Neural cell (in vitro differentiated cells): ENCODE data around the gene CCDC107.

Experiments used
- EZH2 ChIP-seq: fragments of 200-600, 300-800 bp; shearing (Covaris generic), sonication (generic); IDR thresholded peaks from 2 replicates; pipeline ENCODE4 v1.6.1; 2014; ENCODE audit warnings: antibody characterized with exemption, low read length, borderline replicate concordance, mild to moderate bottlenecking; ENCODE audit not compliant: insufficient read depth, poor library complexity, severe bottlenecking
- MXI1 ChIP-seq: fragments of 450-650 bp; conservative IDR thresholded peaks from 2 replicates; pipeline ENCODE4 v1.6.1; 2014; ENCODE audit warnings: antibody characterized with exemption, mild to moderate bottlenecking; ENCODE audit not compliant: poor library complexity, severe bottlenecking
- POLR2AphosphoS5 ChIP-seq: IDR thresholded peaks from 2 replicates; pipeline ENCODE4 v1.6.1; 2012
- RAD21 ChIP-seq: fragments of 450-650 bp; conservative IDR thresholded peaks from 2 replicates; pipeline ENCODE4 v1.6.1; 2014; ENCODE audit warnings: antibody characterized with exemption, mild to moderate bottlenecking, moderate library complexity
- TAF1 ChIP-seq: IDR thresholded peaks from 2 replicates; pipeline ENCODE4 v1.6.1; 2012; ENCODE audit warnings: low read depth
- TF ChIP-seq, protein P1 (sequence below): fragments of 450-650 bp; IDR thresholded peaks from 2 replicates; pipeline ENCODE4 v1.5.1; 2014; ENCODE audit warnings: antibody characterized with exemption, mild to moderate bottlenecking, moderate library complexity; ENCODE audit not compliant: poor library complexity, severe bottlenecking

DNA sequence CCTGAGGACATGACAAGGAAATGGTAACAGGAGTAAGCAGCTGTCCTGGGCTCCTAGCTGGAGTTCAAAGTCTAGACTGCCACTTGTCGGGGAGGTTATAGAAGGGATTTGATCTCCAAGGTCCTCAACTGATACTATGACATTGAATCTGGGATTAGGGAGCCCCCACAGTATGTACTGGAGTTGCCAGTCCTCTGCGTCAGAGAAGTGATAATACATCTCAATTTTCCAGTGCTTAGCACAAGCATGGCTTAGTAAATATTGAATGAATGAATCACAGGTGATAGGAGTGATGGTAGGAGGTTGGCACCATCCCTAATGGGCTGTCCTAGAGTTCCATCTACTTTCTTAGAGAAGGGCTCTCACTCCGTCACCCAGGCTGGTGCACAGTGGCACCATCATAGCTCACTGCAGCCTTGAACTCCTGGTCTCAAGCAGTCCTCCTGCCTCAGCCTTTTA lies 37.9 kb downstream of the CCDC107 start:
- TF ChIP-seq, protein P1, sequence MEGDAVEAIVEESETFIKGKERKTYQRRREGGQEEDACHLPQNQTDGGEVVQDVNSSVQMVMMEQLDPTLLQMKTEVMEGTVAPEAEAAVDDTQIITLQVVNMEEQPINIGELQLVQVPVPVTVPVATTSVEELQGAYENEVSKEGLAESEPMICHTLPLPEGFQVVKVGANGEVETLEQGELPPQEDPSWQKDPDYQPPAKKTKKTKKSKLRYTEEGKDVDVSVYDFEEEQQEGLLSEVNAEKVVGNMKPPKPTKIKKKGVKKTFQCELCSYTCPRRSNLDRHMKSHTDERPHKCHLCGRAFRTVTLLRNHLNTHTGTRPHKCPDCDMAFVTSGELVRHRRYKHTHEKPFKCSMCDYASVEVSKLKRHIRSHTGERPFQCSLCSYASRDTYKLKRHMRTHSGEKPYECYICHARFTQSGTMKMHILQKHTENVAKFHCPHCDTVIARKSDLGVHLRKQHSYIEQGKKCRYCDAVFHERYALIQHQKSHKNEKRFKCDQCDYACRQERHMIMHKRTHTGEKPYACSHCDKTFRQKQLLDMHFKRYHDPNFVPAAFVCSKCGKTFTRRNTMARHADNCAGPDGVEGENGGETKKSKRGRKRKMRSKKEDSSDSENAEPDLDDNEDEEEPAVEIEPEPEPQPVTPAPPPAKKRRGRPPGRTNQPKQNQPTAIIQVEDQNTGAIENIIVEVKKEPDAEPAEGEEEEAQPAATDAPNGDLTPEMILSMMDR, result no peak
- TF ChIP-seq MXI1 (no peak), EZH2 (no peak), TAF1 (no peak), RAD21 (no peak), POLR2AphosphoS5 (no peak)
